Measurements from ENCODE around the gene COL9A2. TPM values are rescaled to one million over a fixed set of nuclear protein-coding genes. Genes with fewer than 3 reads are reported as not detected.

Gene COL9A2
- total RNA-seq, 2 experiments from 2014 or later = 10.6 to 21.4 TPM

- no peaks in the 10 kb centered on the region for H3K4me1 ChIP-seq (ENCODE audit: insufficient read depth, low read length, poor library complexity, severe bottlenecking)
- CTCF ChIA-PET (ENCODE audit: unreplicated experiment) = interaction anchor here (0.6 kb wide), 2 partner anchors 42 to 191 kb away, joined by 5 read pairs; no protein-coding TSS in a partner anchor
- no peaks in the 10 kb centered on the region for H3K9me2 ChIP-seq (ENCODE audit: insufficient read depth, low read length)
- H3K79me2 ChIP-seq (ENCODE audit: insufficient read depth, low read depth, low read length) = no peaks in the 10 kb centered on the region
- H3K4me2 ChIP-seq (ENCODE audit: low read length) = no peak overlapping the region
- H4K20me1 ChIP-seq (ENCODE audit: insufficient read depth, low read length) = no peaks in the 10 kb centered on the region
- TF ChIP-seq CTCF (conservative IDR thresholded peaks at IDR 0.05; ENCODE audit: low read length) (no peak), EZH2phosphoT487 (IDR thresholded peaks at IDR 0.05; ENCODE audit: borderline replicate concordance, low read depth, low read length) (no peak)
- H3K4me3 ChIP-seq (ENCODE audit: low read depth, low read length, poor library complexity, severe bottlenecking) = no peak overlapping the region
- no peak overlapping the region for H2AFZ ChIP-seq (ENCODE audit: low read length)
- BruUV-seq (replicated peaks) = no TSS peak
- DNase-seq (ENCODE audit: low spot score) = no peak
- no peaks in the 10 kb centered on the region for H3K9me3 ChIP-seq (ENCODE audit: low read length)
- POLR2A ChIA-PET = interaction anchor here (0.7 kb wide), 1 partner anchor 895 kb away, joined by 3 read pairs; no protein-coding TSS in a partner anchor
- no peak overlapping the region for H3K27ac ChIP-seq (ENCODE audit: low read depth, low read length, poor library complexity, severe bottlenecking)
- intact Hi-C loops (cut with micrococcal nuclease; ENCODE audit: unreplicated experiment) = no loop called here
- peaks cover 4% of the 10 kb centered on the region; the same call in 1 of the 2 replicates for H3K36me3 ChIP-seq (ENCODE audit: insufficient read depth, low read length)
Measured at GRCh38 chr1:40299366-40300248, 17.5 kb downstream of the COL9A2 start.

- ChIA-PET CTCF (ENCODE audit: unreplicated experiment) (interaction anchor here (1.0 kb wide), 1 partner anchor 24 kb away, joined by 5 read pairs; no protein-coding TSS in a partner anchor), POLR2A (interaction anchor here (0.5 to 1.0 kb wide), 4 partner anchors 24 to 80 kb away, joined by 3 to 5 read pairs (median 3); no protein-coding TSS in a partner anchor)
- 0 out of 2 replicates have a peak, but pooled peaks cover 3% of the 10 kb centered on the region for H4K20me1 ChIP-seq (ENCODE audit: insufficient read depth, low read length)
- no peak for DNase-seq (ENCODE audit: low spot score)
- no TSS peak for BruUV-seq (replicated peaks)
- H3K36me3 ChIP-seq (ENCODE audit: insufficient read depth, low read length) = peaks cover 81% of the 10 kb centered on the region
- no peak for TF ChIP-seq EZH2phosphoT487 (IDR thresholded peaks at IDR 0.05; ENCODE audit: borderline replicate concordance, low read depth, low read length)
- TF ChIP-seq CTCF (conservative IDR thresholded peaks at IDR 0.05; ENCODE audit: low read length) = no peak
- no peak overlapping the region for H3K4me2 ChIP-seq (ENCODE audit: low read length)
- no peaks in the 10 kb centered on the region for H3K9me3 ChIP-seq (ENCODE audit: low read length)
- intact Hi-C loops (cut with micrococcal nuclease; ENCODE audit: unreplicated experiment) = no loop called here
- no peaks in the 10 kb centered on the region for H3K9me2 ChIP-seq (ENCODE audit: insufficient read depth, low read length)
- H3K79me2 ChIP-seq (ENCODE audit: insufficient read depth, low read depth, low read length) = no peaks in the 10 kb centered on the region
- peaks cover 9% of the 10 kb centered on the region for H3K4me1 ChIP-seq (ENCODE audit: insufficient read depth, low read length, poor library complexity, severe bottlenecking)
- no peak overlapping the region for H3K27ac ChIP-seq (ENCODE audit: low read depth, low read length, poor library complexity, severe bottlenecking)
- no peak overlapping the region for H3K4me3 ChIP-seq (ENCODE audit: low read depth, low read length, poor library complexity, severe bottlenecking)
- no peak overlapping the region for H2AFZ ChIP-seq (ENCODE audit: low read length)
Measured at GRCh38 chr1:40291293-40291692, 25.8 kb downstream of the COL9A2 start.
